Cardiac fibroblast (primary cell): ENCODE measurements around the gene TMEM164.
A peak's percentile ranks its signal among the peaks of the same experiment; 100 is the strongest.

Experiments used
- DNase-seq, 2 donors: peaks; one replicate each; pipeline versions ENCODE4 v3.0.0 to v3.0.0-alpha.2; 2010; ENCODE audit warnings: low read depth in 2 of 2
- H3K4me3 ChIP-seq, 2 donors: replicated peaks in 1 of 2; 1 replicate in 1 of 2; 2 replicates in 1 of 2; pipeline ENCODE4 v1.5.1; 2011; ENCODE audit warnings: low read depth in 2 of 2, low read length in 2 of 2, mild to moderate bottlenecking in 2 of 2, moderate library complexity in 1 of 2
- TF ChIP-seq, protein P1 (sequence below): IDR thresholded peaks from one replicate; pipeline ENCODE4 v1.5.1; 2011; ENCODE audit warnings: low read depth, mild to moderate bottlenecking, low read length, inconsistent platforms

The TMEM164 gene

DNA sequence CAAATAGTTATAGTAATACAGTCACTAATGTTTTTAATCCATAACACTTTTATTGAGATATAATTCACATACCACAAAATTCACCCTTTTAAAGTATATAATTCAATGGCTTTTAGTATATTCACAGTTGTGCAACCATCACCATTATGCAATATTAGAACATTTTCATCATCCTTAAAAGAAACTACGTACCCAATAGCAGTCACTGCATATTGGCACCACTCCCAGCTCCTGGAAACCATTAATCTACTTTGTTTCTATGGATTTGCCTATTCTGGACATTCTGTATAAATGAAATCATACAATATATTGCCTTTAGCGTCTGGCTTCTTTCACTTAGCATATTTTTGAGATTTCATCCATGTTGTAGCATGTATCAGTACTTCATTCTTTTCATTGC, 215.7 kb downstream of the TMEM164 start:
- peak; percentile 80 to 89 for DNase-seq
- TF ChIP-seq, protein P1, sequence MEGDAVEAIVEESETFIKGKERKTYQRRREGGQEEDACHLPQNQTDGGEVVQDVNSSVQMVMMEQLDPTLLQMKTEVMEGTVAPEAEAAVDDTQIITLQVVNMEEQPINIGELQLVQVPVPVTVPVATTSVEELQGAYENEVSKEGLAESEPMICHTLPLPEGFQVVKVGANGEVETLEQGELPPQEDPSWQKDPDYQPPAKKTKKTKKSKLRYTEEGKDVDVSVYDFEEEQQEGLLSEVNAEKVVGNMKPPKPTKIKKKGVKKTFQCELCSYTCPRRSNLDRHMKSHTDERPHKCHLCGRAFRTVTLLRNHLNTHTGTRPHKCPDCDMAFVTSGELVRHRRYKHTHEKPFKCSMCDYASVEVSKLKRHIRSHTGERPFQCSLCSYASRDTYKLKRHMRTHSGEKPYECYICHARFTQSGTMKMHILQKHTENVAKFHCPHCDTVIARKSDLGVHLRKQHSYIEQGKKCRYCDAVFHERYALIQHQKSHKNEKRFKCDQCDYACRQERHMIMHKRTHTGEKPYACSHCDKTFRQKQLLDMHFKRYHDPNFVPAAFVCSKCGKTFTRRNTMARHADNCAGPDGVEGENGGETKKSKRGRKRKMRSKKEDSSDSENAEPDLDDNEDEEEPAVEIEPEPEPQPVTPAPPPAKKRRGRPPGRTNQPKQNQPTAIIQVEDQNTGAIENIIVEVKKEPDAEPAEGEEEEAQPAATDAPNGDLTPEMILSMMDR = no peak
- no peak overlapping the region for H3K4me3 ChIP-seq

DNA sequence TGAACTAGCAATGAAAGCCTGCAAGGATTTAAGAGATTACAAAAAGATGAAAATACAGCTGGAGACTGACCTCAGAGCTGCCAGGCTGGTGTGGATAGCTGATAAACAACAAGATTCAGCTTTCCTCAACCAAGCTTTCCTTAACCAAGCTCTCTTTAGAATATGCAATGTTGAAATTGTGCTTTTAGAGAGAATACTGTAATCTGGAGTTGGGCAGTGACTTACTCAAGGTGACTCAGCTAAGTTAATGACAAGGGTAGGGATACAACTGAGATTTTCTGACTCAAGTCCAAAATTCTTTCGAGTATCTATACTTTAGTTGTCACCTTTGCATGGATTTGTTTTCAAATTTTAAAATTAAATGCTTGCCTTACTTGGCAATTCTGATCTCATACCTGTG, 217.0 kb downstream of the TMEM164 start:
- TF ChIP-seq, protein P1 = no peak
- H3K4me3 ChIP-seq = no peak overlapping the region
- peak; percentile 44 to 75 for DNase-seq

DNA sequence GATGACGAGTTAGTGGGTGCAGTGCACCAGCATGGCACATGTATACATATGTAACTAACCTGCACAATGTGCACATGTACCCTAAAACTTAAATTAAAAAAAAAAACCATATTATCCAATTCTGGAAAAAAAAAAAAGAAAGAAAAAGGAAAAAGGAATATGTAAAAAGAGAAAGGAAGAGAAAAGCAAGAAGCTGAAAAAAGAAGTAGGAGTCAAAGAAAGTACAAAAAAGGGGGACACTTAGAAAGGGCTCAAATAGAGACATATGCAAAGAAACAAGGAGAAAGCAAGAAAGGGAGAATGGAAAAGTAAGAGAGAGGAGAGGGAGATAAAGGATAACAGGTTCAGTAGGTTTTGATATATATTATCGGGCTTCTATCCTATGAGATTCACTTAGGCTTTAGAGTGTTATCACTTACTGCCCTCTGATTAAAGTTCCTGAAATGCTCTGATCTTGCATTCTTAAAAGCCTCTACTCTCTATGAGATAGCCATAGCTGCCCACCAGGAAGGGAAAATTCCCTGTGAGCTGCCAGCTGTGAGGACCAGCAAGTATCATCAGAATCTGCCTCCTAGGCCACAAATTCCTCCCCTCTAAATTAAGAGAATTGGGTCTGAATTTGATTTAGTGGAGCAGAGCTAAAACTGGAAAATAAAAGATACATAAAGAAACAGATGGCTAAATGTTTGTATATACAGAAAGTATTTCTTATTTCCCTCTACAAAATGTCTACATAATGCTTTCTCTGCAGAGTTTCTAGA, 219.8 kb downstream of the TMEM164 start:
- no peak for DNase-seq
- TF ChIP-seq, protein P1 = no peak
- no peak overlapping the region for H3K4me3 ChIP-seq

DNA sequence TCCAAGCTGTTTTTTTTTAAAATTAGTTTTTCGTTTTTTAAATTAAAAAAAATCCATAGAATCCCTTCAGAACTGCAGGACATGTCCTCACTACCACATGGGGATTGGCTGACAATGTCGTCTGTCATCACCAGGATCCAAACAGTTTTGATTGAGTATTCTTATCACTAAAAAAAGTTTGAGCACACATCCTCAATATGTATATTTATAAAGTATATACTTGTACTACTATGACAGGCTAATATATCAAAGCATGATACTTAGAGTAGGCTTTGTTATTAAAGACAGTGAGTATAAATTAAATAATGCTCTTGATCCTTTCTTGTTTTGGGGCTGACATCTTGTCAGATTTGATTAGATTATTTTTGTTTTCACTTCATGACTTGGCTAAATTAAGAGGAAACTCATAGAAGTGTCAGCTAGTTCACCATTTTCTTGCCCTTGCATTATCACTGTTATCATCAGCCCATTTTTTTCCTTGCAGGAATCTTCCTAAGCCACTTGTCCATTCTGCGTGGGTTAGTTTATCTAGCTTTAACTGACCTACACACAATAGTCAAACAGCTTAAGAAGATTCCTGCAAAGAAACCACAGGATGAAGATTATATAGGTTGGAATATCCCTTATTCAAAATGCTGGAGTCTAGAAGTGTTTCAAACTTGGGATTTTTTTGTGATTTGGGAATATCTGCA, 222.2 kb downstream of the TMEM164 start:
- TF ChIP-seq, protein P1 = no peak
- no peak for DNase-seq
- H3K4me3 ChIP-seq = no peak overlapping the region

DNA sequence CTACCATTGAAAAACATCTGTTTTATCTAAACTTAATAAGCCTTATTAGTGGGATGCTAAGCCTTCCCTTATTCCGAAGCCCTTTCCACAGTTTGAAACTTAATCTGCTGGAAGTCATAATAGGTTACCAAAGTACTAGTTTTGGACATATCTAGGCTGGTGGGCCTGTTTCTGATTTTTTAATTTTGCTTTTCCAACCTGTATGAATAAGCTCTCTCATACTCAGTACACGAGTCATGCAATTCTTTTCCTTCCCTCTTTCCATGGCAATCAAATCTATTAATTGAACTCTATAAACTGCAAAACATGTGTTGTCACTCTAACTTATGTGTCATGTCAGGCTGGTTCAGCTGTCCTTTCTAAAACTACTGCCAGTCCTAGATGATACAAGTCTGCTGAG, 224.0 kb downstream of the TMEM164 start:
- peak in 1 of 2 donors; percentile 23 for DNase-seq
- TF ChIP-seq, protein P1 = no peak
- no peak overlapping the region for H3K4me3 ChIP-seq
